K562 (cell line): ENCODE measurements around the gene HES6. TPM values are rescaled to one million over a fixed set of nuclear protein-coding genes. Genes with fewer than 3 reads are reported as not detected.

Experiments used
- ARHGAP35 ChIP-seq: fragments of 450-650 bp; IDR thresholded peaks from 2 replicates; pipeline ENCODE4 v1.6.1; 2018; ENCODE audit not compliant: partially characterized antibody
- CXXC5 ChIP-seq: fragments of 250-450 bp; sonication (Bioruptor Pico); IDR thresholded peaks from 2 replicates; pipeline ENCODE4 v1.8.0; 2022; ENCODE audit warnings: inconsistent platforms, mild to moderate bottlenecking, moderate library complexity
- HNRNPL ChIP-seq: fragments of 200-400 bp; formaldehyde crosslinking; IDR thresholded peaks from 2 replicates; pipeline ENCODE4 v1.6.1; 2017; ENCODE audit warnings: low read depth, mild to moderate bottlenecking, low read length
- IFI16 ChIP-seq: fragments of 250-450 bp; sonication (Bioruptor Pico); IDR thresholded peaks from 2 replicates; pipeline ENCODE4 v2.1.2; 2022; ENCODE audit warnings: mild to moderate bottlenecking, inconsistent platforms
- JUND ChIP-seq, 2 experiments: IDR thresholded peaks; 2 replicates in 1 of 2; 3 replicates in 1 of 2; pipeline ENCODE4 v1.6.1; 2011; ENCODE audit warnings: borderline replicate concordance in 2 of 2, low read depth in 2 of 2, low read length in 2 of 2, improper control_type of control experiment in 1 of 2, missing biosample characterization in 1 of 2, missing genetic modification characterization in 1 of 2, missing genetic modification reagents in 1 of 2
- MTA1 ChIP-seq: fragments of 450-650 bp; IDR thresholded peaks from 2 replicates; pipeline ENCODE4 v1.6.1; 2017; ENCODE audit warnings: borderline replicate concordance
- NCOA6 ChIP-seq: fragments of 450-650 bp; IDR thresholded peaks from 2 replicates; pipeline ENCODE4 v1.6.1; 2017; ENCODE audit warnings: mild to moderate bottlenecking
- NONO ChIP-seq, 2 experiments: fragments of 200-400 bp in 1 of 2; fragments of 450-650 bp in 1 of 2; formaldehyde crosslinking in 1 of 2; IDR thresholded peaks; 2 replicates each; pipeline ENCODE4 v1.6.1; 2017; ENCODE audit warnings: low read depth in 2 of 2, mild to moderate bottlenecking in 2 of 2, moderate library complexity in 2 of 2, low read length in 1 of 2
- POLR2AphosphoS5 ChIP-seq: IDR thresholded peaks from 2 replicates; pipeline ENCODE4 v1.6.1; 2011; ENCODE audit warnings: mild to moderate bottlenecking, low read depth, low read length, moderate library complexity; ENCODE audit not compliant: control insufficient read depth, insufficient read depth
- TRIM24 ChIP-seq, 2 experiments: fragments of 450-650 bp; IDR thresholded peaks; 2 replicates each; pipeline ENCODE4 v1.6.1; 2016
- ZNF12 ChIP-seq: sonication (generic); formaldehyde crosslinking; IDR thresholded peaks from 2 replicates; pipeline ENCODE4 v1.4.0; 2020; ENCODE audit warnings: mild to moderate bottlenecking, missing genetic modification reagents
- ZNF324 ChIP-seq: fragments of 250-450 bp; sonication (Bioruptor Pico); IDR thresholded peaks from 2 replicates; pipeline ENCODE4 v1.4.0; 2020; ENCODE audit warnings: mild to moderate bottlenecking
- ZNF76 ChIP-seq: fragments of 250-450 bp; sonication (Bioruptor Pico); IDR thresholded peaks from 2 replicates; pipeline ENCODE4 v1.4.0; 2020; ENCODE audit warnings: mild to moderate bottlenecking, moderate library complexity, borderline replicate concordance
- polyA plus RNA-seq, 8 experiments: library from polyadenylated mRNA; depleted of rRNA in 4 of 8; stranded (reverse) in 5 of 8; unstranded in 3 of 8; fragments of >200 nt; fragmentation: Nextera tagmentation in 2 of 8; fragmentation: Illumina TruSeq in 1 of 8; extraction: Ambion mirVana in 2 of 8; extraction: Trizol in 1 of 8; gene quantifications; 2 replicates each; pipeline versions ENCODE4 v1.2.1 to v1.2.3, GENCODE V29; 2011 to 2014; ENCODE audit warnings: inconsistent platforms in 1 of 8, missing spikeins in 1 of 8
- total RNA-seq, 7 experiments: library from RNA; depleted of rRNA in 6 of 7; stranded (reverse); fragments of >200 nt in 6 of 7; fragmentation: Illumina TruSeq in 2 of 7; extraction: Trizol in 2 of 7; gene quantifications; 2 replicates each; pipeline versions ENCODE4 v1.2.1 to v1.2.3, GENCODE V29; 2011 to 2021; ENCODE audit warnings: low replicate concordance in 1 of 7
- TF ChIP-seq, protein P1 (sequence below): fragments of 250-450 bp; sonication (Bioruptor Pico); IDR thresholded peaks from 2 replicates; pipeline ENCODE4 v1.9.0; 2021; ENCODE audit warnings: mild to moderate bottlenecking, inconsistent platforms
- TF ChIP-seq, protein P2 (sequence below): fragments of 450-650 bp; formaldehyde crosslinking; IDR thresholded peaks from 2 replicates; pipeline ENCODE4 v1.4.0; 2020; ENCODE audit warnings: mild to moderate bottlenecking, moderate library complexity
- TF ChIP-seq, protein P3 (sequence below): sonication (generic); formaldehyde crosslinking; IDR thresholded peaks from 2 replicates; pipeline ENCODE4 v1.8.1; 2022; ENCODE audit warnings: missing genetic modification reagents
- TF ChIP-seq, protein P4 (sequence below): fragments of 450-650 bp; IDR thresholded peaks from 2 replicates; pipeline ENCODE4 v1.6.1; 2016; ENCODE audit warnings: borderline replicate concordance

Gene HES6
- total and polyA plus RNA-seq, 9 of the 15 experiments (the other 6 are each of a cell fraction or from before 2014, with no cell fraction given), result 6.2 to 133 (median 29.2) TPM

DNA sequence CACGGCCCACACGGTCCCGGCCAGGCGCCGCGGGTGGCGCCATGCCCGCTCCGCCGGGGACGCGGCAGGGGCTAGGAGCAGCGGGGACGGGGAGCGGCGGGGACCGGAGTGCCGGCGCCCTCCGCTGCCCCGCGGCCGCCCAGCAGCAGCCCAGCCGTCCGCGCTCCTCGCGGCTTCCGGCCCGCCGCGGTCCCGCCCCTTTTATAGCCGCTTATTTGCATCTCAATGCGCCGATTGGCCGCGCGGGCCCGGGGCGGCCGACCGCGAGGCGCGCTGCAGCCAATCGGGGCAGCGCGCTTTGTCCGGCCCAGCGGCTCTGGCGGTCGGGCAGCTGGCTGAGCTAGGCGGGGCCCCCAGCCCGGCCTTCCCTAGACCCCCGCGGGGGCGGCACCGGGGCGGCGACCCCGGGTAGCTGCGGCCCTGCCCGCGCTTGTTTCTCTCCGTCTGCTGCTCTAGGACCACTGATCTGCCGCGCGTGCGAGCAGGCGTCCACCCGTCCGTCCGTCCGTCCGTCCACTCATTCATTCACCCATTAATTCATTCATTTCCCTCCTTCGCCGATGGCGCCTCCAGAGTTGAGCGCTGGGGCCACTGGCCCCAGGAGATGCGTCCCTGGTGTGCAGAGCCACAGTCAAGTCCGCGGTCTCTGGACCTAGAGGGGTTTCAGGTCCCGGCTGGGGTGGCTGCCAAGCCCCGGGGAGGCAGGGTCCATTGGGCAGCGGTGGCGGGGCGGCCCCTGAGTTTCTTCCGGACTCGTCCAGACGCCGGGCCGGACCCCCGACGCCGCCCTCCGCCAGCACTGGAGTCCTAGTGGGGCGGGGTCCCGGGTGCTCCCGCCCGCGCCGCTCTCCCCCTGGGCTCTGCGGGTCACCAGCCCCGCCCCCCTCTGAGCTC is at the start of gene HES6 (continued):
- TF ChIP-seq HNRNPL (peak; percentile 75; the same call in 1 of the 2 replicates), CXXC5 (CRISPR knock-in tag) (peak; percentile 84), MTA1 (no peak), ZNF76 (no peak), ARHGAP35 (no peak), IFI16 (CRISPR knock-in tag) (no peak), ZNF324 (CRISPR knock-in tag) (no peak), POLR2AphosphoS5 (peak; percentile 80; the same call in 1 of the 2 replicates), TRIM24 (IDR thresholded peaks at IDR 0.05) (peak in 1 of 2 experiments; percentile 25; a peak in 1 of 4 replicates), NONO (IDR thresholded peaks at IDR 0.05; ENCODE audit: low read depth in 2 of 2, low read length in 1 of 2) (peak in 1 of 2 experiments; percentile 99; a peak in 2 of 4 replicates), JUND (IDR thresholded peaks at IDR 0.05; ENCODE audit: borderline replicate concordance, low read depth, low read length) (no peak), JUND (tag; IDR thresholded peaks at IDR 0.05; ENCODE audit: borderline replicate concordance, low read depth, low read length) (no peak), NCOA6 (peak; percentile 92), ZNF12 (CRISPR knock-in tag) (no peak)
- TF ChIP-seq, protein P1, sequence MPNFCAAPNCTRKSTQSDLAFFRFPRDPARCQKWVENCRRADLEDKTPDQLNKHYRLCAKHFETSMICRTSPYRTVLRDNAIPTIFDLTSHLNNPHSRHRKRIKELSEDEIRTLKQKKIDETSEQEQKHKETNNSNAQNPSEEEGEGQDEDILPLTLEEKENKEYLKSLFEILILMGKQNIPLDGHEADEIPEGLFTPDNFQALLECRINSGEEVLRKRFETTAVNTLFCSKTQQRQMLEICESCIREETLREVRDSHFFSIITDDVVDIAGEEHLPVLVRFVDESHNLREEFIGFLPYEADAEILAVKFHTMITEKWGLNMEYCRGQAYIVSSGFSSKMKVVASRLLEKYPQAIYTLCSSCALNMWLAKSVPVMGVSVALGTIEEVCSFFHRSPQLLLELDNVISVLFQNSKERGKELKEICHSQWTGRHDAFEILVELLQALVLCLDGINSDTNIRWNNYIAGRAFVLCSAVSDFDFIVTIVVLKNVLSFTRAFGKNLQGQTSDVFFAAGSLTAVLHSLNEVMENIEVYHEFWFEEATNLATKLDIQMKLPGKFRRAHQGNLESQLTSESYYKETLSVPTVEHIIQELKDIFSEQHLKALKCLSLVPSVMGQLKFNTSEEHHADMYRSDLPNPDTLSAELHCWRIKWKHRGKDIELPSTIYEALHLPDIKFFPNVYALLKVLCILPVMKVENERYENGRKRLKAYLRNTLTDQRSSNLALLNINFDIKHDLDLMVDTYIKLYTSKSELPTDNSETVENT (CRISPR knock-in tag), result peak; percentile 94
- TF ChIP-seq, protein P2, sequence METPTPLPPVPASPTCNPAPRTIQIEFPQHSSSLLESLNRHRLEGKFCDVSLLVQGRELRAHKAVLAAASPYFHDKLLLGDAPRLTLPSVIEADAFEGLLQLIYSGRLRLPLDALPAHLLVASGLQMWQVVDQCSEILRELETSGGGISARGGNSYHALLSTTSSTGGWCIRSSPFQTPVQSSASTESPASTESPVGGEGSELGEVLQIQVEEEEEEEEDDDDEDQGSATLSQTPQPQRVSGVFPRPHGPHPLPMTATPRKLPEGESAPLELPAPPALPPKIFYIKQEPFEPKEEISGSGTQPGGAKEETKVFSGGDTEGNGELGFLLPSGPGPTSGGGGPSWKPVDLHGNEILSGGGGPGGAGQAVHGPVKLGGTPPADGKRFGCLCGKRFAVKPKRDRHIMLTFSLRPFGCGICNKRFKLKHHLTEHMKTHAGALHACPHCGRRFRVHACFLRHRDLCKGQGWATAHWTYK, result no peak
- TF ChIP-seq, protein P3, sequence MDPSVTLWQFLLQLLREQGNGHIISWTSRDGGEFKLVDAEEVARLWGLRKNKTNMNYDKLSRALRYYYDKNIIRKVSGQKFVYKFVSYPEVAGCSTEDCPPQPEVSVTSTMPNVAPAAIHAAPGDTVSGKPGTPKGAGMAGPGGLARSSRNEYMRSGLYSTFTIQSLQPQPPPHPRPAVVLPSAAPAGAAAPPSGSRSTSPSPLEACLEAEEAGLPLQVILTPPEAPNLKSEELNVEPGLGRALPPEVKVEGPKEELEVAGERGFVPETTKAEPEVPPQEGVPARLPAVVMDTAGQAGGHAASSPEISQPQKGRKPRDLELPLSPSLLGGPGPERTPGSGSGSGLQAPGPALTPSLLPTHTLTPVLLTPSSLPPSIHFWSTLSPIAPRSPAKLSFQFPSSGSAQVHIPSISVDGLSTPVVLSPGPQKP (CRISPR knock-in tag), result no peak
- TF ChIP-seq, protein P4, sequence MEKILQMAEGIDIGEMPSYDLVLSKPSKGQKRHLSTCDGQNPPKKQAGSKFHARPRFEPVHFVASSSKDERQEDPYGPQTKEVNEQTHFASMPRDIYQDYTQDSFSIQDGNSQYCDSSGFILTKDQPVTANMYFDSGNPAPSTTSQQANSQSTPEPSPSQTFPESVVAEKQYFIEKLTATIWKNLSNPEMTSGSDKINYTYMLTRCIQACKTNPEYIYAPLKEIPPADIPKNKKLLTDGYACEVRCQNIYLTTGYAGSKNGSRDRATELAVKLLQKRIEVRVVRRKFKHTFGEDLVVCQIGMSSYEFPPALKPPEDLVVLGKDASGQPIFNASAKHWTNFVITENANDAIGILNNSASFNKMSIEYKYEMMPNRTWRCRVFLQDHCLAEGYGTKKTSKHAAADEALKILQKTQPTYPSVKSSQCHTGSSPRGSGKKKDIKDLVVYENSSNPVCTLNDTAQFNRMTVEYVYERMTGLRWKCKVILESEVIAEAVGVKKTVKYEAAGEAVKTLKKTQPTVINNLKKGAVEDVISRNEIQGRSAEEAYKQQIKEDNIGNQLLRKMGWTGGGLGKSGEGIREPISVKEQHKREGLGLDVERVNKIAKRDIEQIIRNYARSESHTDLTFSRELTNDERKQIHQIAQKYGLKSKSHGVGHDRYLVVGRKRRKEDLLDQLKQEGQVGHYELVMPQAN, result no peak
